Measurements from ENCODE around the gene DHRS7B. TPM values are rescaled to one million over a fixed set of nuclear protein-coding genes. Genes with fewer than 3 reads are reported as not detected.
"Not testable (repeated sequence)": the region's sequence is repeated elsewhere in the genome, so short reads cannot be mapped to it uniquely, and the experiment has no call there.

Gene DHRS7B
- total RNA-seq, 6 experiments from 2014 or later: 10.1 to 34.2 (median 14.8) TPM

DNA sequence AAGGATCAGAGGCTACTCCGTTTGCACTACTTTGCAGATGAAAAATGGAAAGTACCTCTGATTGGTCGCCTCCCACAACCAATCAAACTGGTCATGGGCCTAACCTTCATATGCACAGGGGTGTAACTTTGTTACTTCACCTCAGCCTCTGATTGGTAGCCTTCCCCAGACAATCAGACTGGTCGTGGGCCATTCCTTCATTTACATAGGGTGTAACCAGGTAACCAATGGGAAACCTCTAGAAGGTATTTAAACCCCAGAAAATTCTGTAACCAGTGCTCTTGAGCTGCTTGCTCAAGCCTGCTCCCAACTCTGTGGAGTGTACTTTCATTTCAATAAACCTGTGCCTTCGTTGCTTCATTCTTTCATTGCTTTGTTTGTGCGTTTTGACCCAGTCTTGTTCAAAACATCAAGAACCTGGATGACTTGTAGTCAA is 44.7 kb upstream of the DHRS7B start:
- ATAC-seq (no peak), DNase-seq (no peak)
- WGBS (ENCODE audit: insufficient coverage, low coverage, low lambda C conversion rate, missing lambda C conversion rate): 92% methylated on average over 4 of the region's 5 CpGs
- Histone ChIP-seq H3K27me3 (no peaks in the 10 kb centered on the region), H3K27ac (no peak overlapping the region), H3K4me3 (no peak overlapping the region), H3K4me1 (no peaks in the 10 kb centered on the region), H3K36me3 (no peaks in the 10 kb centered on the region), H3K9me3 (no peaks in the 10 kb centered on the region)
- intact Hi-C loops (cut with DNase I): no loop called here
- no peak for TF ChIP-seq POLR2A (IDR thresholded peaks at IDR 0.05)
- TF ChIP-seq, protein P1, sequence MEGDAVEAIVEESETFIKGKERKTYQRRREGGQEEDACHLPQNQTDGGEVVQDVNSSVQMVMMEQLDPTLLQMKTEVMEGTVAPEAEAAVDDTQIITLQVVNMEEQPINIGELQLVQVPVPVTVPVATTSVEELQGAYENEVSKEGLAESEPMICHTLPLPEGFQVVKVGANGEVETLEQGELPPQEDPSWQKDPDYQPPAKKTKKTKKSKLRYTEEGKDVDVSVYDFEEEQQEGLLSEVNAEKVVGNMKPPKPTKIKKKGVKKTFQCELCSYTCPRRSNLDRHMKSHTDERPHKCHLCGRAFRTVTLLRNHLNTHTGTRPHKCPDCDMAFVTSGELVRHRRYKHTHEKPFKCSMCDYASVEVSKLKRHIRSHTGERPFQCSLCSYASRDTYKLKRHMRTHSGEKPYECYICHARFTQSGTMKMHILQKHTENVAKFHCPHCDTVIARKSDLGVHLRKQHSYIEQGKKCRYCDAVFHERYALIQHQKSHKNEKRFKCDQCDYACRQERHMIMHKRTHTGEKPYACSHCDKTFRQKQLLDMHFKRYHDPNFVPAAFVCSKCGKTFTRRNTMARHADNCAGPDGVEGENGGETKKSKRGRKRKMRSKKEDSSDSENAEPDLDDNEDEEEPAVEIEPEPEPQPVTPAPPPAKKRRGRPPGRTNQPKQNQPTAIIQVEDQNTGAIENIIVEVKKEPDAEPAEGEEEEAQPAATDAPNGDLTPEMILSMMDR (IDR thresholded peaks at IDR 0.05): no peak

DNA sequence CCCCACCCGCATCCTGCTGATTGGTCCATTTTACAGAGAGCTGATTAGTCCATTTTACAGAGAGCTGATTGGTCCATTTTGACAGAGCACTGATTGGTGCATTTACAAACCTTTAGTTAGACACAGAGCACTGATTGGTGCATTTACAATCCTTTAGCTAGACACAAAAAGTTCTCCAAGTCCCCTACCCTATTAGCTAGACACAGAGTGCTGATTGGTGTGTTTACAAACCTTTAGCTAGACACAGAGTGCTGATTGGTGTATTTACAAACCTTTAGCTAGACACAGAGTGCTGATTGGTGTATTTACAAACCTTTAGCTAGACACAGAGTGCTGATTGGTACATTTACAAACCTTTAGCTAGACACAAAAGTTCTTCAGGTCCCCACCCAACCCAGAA is 41.5 kb upstream of the DHRS7B start:
- H3K4me3 ChIP-seq; ATAC-seq; intact Hi-C loops (cut with DNase I): not testable (repeated sequence)

GRCh38 chr17:21085707-21086106 is 41.1 kb upstream of the DHRS7B start:
- Histone ChIP-seq H3K4me1 (no peaks in the 10 kb centered on the region), H3K9me3 (no peaks in the 10 kb centered on the region), H3K4me3 (no peak overlapping the region), H3K27ac (no peak overlapping the region), H3K36me3 (no peaks in the 10 kb centered on the region), H3K27me3 (no peaks in the 10 kb centered on the region)
- intact Hi-C loops (cut with DNase I): no loop called here
- 64% methylated on average over 2 of the region's 32 CpGs for WGBS (ENCODE audit: insufficient coverage, low coverage, low lambda C conversion rate, missing lambda C conversion rate)
- no peak for ATAC-seq
- no peak for DNase-seq
- no peak for TF ChIP-seq POLR2A (IDR thresholded peaks at IDR 0.05)
- TF ChIP-seq, protein P1 (IDR thresholded peaks at IDR 0.05): no peak

More for the DNA sequence above, 41.5 kb upstream of the DHRS7B start:
- H3K27me3 ChIP-seq, H3K27ac ChIP-seq, H3K4me1 ChIP-seq, DNase-seq, H3K36me3 ChIP-seq, H3K9me3 ChIP-seq: not testable (repeated sequence)
- no CpG with 5 or more reads among the region's 1 CpG for WGBS (ENCODE audit: insufficient coverage, low coverage, low lambda C conversion rate, missing lambda C conversion rate)

DNA sequence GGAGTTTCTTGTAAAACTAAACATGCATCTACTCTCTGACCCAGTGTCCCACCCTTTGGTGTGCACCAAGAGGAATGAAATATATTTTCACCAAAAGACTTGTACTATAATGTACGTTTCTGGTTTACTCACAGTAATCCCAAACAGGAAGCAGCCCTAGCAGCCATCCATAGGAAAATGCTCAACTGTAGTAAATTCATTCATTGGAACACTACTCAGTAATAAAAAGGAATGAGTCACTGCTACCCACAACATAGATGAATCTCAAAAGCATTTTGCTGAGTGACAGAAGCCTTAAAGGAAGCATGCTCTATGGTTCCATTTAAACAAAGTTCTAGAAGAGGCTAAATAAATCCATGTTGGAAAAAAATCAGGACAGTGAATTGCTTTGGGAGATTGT is 37.6 kb upstream of the DHRS7B start:
- intact Hi-C loops (cut with DNase I): no loop called here
- no peak overlapping the region for H3K27ac ChIP-seq
- H3K9me3 ChIP-seq: no peaks in the 10 kb centered on the region
- H3K4me3 ChIP-seq: no peak overlapping the region
- H3K27me3 ChIP-seq: no peaks in the 10 kb centered on the region
- ATAC-seq: no peak
- no peaks in the 10 kb centered on the region for H3K36me3 ChIP-seq
- no peaks in the 10 kb centered on the region for H3K4me1 ChIP-seq
- TF ChIP-seq POLR2A (IDR thresholded peaks at IDR 0.05): no peak
- TF ChIP-seq, protein P1 (IDR thresholded peaks at IDR 0.05): no peak
- WGBS (ENCODE audit: insufficient coverage, low coverage, low lambda C conversion rate, missing lambda C conversion rate): 56% methylated on average over 1 of the region's 1 CpG
- DNase-seq: no peak

DNA sequence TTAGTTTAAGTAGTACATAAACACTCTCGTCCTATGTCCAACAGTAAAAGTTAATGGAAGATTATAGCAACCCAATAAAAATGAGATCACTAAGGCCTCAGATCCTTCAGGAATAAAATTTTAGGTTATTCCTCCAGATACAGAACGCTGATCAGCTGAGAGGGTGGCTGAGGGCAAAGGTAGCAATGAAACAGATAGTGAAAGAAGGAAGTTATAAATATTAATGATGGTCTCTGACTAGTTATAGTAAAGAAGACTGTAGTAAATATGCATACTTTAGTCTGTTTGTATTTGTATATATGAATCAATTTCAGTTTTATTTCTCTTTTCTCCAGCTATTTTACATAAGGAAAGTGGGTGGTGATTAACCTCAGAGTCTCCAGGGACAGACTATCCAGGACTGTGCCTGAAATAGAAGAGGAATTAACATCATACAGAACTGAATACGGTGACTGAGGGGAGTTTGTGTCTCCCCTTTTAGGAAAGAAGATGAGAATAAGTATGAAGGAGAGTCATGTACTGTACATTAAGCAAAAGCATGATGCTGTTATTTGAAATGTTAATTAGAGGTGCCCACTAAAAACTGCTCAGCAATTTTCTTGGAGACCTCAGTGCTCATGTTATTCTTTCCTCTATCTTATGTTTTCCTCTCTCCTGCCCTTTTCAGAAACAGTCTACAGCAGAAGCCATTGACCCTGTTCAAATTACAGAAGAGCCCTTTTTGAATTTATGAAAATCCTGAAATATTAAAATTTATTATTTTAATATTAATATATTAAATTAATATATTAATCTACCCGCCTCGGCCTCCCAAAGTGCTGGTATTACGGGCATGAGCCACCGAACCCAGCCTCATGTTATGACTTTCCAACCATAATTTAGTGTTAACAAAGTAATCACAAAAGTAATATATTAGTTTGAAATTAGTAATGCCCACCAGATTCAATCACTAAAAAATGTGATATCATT is 36.5 kb upstream of the DHRS7B start:
- ATAC-seq: no peak
- WGBS (ENCODE audit: insufficient coverage, low coverage, low lambda C conversion rate, missing lambda C conversion rate): 76% methylated on average over 7 of the region's 7 CpGs

More for the DNA sequence above, 36.5 kb upstream of the DHRS7B start:
- H3K4me1 ChIP-seq: no peaks in the 10 kb centered on the region
- no peaks in the 10 kb centered on the region for H3K9me3 ChIP-seq
- TF ChIP-seq POLR2A (IDR thresholded peaks at IDR 0.05): no peak
- TF ChIP-seq, protein P1 (IDR thresholded peaks at IDR 0.05): no peak
- H3K4me3 ChIP-seq: no peak overlapping the region
- intact Hi-C loops (cut with DNase I): no loop called here
- H3K36me3 ChIP-seq: no peaks in the 10 kb centered on the region
- H3K27me3 ChIP-seq: no peaks in the 10 kb centered on the region
- H3K27ac ChIP-seq: no peak overlapping the region
- DNase-seq: no peak

Data from right lobe of liver (tissue), 6 donors.